Measurements from ENCODE around the gene VGLL2. TPM values are rescaled to one million over a fixed set of nuclear protein-coding genes. Genes with fewer than 3 reads are reported as not detected.

VGLL2 gene
- total and polyA plus RNA-seq, 2 donors (not counting 3 experiments of a cell fraction or from before 2014, with no cell fraction given): not detected

- Histone ChIP-seq H3K27me3 (ENCODE audit: control insufficient read depth in 2 of 2, insufficient read depth in 2 of 2, low read length in 2 of 2) (peaks cover 0 to 1% of the 10 kb centered on the region in 2 experiments), H3K9ac (replicated peaks; ENCODE audit: extremely low read depth, insufficient read depth, low read length) (no peak overlapping the region), H3K79me2 (ENCODE audit: control insufficient read depth, insufficient read depth, low read length) (no peaks in the 10 kb centered on the region), H3K4me3 (replicated peaks in 1 of 3; ENCODE audit: insufficient read depth in 1 of 3, low read depth in 1 of 3, low read length in 3 of 3) (no peak overlapping the region), H3K27ac (ENCODE audit: insufficient read depth, low read depth, low read length) (no peak overlapping the region), H3K36me3 (ENCODE audit: control insufficient read depth in 2 of 2, extremely low read depth in 1 of 2, insufficient read depth in 2 of 2, low read length in 2 of 2) (no peaks in the 10 kb centered on the region), H3K9me1 (replicated peaks; ENCODE audit: control insufficient read depth, extremely low read depth, insufficient read depth, low read length) (no peaks in the 10 kb centered on the region), H4K20me1 (replicated peaks; ENCODE audit: control insufficient read depth, extremely low read depth, insufficient read depth, low read length) (no peaks in the 10 kb centered on the region), H2AFZ (ENCODE audit: low read depth, low read length) (no peak overlapping the region), H3K9me3 (replicated peaks; ENCODE audit: control insufficient read depth, insufficient read depth, low read length) (no peaks in the 10 kb centered on the region), H3K4me1 (ENCODE audit: control insufficient read depth, extremely low read depth, insufficient read depth, low read length) (no peaks in the 10 kb centered on the region), H3K4me2 (ENCODE audit: insufficient read depth, low read length) (no peak overlapping the region)
- no peak for TF ChIP-seq CTCF (IDR thresholded peaks at IDR 0.05; ENCODE audit: extremely low read depth in 1 of 2, insufficient read depth in 1 of 2, low read depth in 1 of 2, low read length in 2 of 2)
- TF ChIP-seq GATA2 (IDR thresholded peaks at IDR 0.05; ENCODE audit: insufficient read depth, insufficient read length, low read depth, low read length): no peak
- no peak for TF ChIP-seq JUN (IDR thresholded peaks at IDR 0.05; ENCODE audit: borderline replicate concordance, insufficient read depth, insufficient read length, low read depth)
- TF ChIP-seq POLR2AphosphoS5 (IDR thresholded peaks at IDR 0.05; ENCODE audit: insufficient read depth, low read depth, low read length): no peak
- BruUV-seq (replicated peaks): no TSS peak
- ChIA-PET POLR2A (no interaction called here), CTCF (no interaction called here)
- no peak for DNase-seq (ENCODE audit: low read depth, low spot score)
- dilution Hi-C loops (cut with MboI; ENCODE audit: extremely low pct_ligation_motif_present, low sequenced_read_pairs) (no loop called here), intact Hi-C loops (cut with micrococcal nuclease) (no loop called here)
- FAIRE-seq: no peak
Observed at GRCh38 chr6:117253785-117254184, 11.6 kb upstream of the VGLL2 start.

- Histone ChIP-seq H2AFZ (ENCODE audit: low read depth, low read length) (no peak overlapping the region), H3K4me3 (replicated peaks in 1 of 3; ENCODE audit: insufficient read depth in 1 of 3, low read depth in 1 of 3, low read length in 3 of 3) (no peak overlapping the region), H3K9me3 (replicated peaks; ENCODE audit: control insufficient read depth, insufficient read depth, low read length) (no peaks in the 10 kb centered on the region), H3K4me2 (ENCODE audit: insufficient read depth, low read length) (no peak overlapping the region), H3K36me3 (ENCODE audit: control insufficient read depth in 2 of 2, extremely low read depth in 1 of 2, insufficient read depth in 2 of 2, low read length in 2 of 2) (no peaks in the 10 kb centered on the region), H3K27ac (ENCODE audit: insufficient read depth, low read depth, low read length) (no peak overlapping the region), H4K20me1 (replicated peaks; ENCODE audit: control insufficient read depth, extremely low read depth, insufficient read depth, low read length) (no peaks in the 10 kb centered on the region), H3K79me2 (ENCODE audit: control insufficient read depth, insufficient read depth, low read length) (no peaks in the 10 kb centered on the region), H3K4me1 (ENCODE audit: control insufficient read depth, extremely low read depth, insufficient read depth, low read length) (peaks cover 6% of the 10 kb centered on the region), H3K27me3 (ENCODE audit: control insufficient read depth in 2 of 2, insufficient read depth in 2 of 2, low read length in 2 of 2) (peaks cover 57 to 75% of the 10 kb centered on the region in 2 experiments), H3K9ac (replicated peaks; ENCODE audit: extremely low read depth, insufficient read depth, low read length) (no peak overlapping the region), H3K9me1 (replicated peaks; ENCODE audit: control insufficient read depth, extremely low read depth, insufficient read depth, low read length) (no peaks in the 10 kb centered on the region)
- ChIA-PET POLR2A (no interaction called here), CTCF (no interaction called here)
- FAIRE-seq (no peak), DNase-seq (ENCODE audit: low read depth, low spot score) (no peak)
- intact Hi-C loops (cut with micrococcal nuclease): no loop called here
- TF ChIP-seq POLR2AphosphoS5 (IDR thresholded peaks at IDR 0.05; ENCODE audit: insufficient read depth, low read depth, low read length) (no peak), JUN (IDR thresholded peaks at IDR 0.05; ENCODE audit: borderline replicate concordance, insufficient read depth, insufficient read length, low read depth) (no peak), GATA2 (IDR thresholded peaks at IDR 0.05; ENCODE audit: insufficient read depth, insufficient read length, low read depth, low read length) (no peak), MYC (IDR thresholded peaks at IDR 0.05; ENCODE audit: low read depth, low read length) (no peak), MAX (IDR thresholded peaks at IDR 0.05; ENCODE audit: insufficient read depth, insufficient read length) (no peak), EZH2 (IDR thresholded peaks at IDR 0.05; ENCODE audit: borderline replicate concordance, low read depth, low read length, severe bottlenecking) (no peak), CTCF (IDR thresholded peaks at IDR 0.05; ENCODE audit: extremely low read depth in 1 of 2, insufficient read depth in 1 of 2, low read depth in 1 of 2, low read length in 2 of 2) (no peak), FOS (IDR thresholded peaks at IDR 0.05; ENCODE audit: borderline replicate concordance, insufficient read depth, low read length) (no peak), POLR2A (IDR thresholded peaks at IDR 0.05; ENCODE audit: low read depth, low read length) (no peak)
- BruUV-seq (replicated peaks): no TSS peak
- dilution Hi-C loops (cut with MboI; ENCODE audit: extremely low pct_ligation_motif_present, low sequenced_read_pairs): no loop called here
Observed at GRCh38 chr6:117262799-117263198, 2.6 kb upstream of the VGLL2 start.
